Thoracic aorta (tissue), 2 donors: Measurements from ENCODE around the gene SIL1. TPM values are rescaled to one million over a fixed set of nuclear protein-coding genes. Genes with fewer than 3 reads are reported as not detected.

Experiments
- ATAC-seq: fragments of 150-250 bp; one replicate; pipeline ENCODE4 v1.8.0; 2017; ENCODE audit warnings: low read depth; ENCODE audit not compliant: insufficient number of reproducible peaks, low FRiP score
- DNase-seq: peaks from one replicate; pipeline ENCODE4 v3.0.0-alpha.2; 2020; ENCODE audit warnings: low spot score
- H3K27ac ChIP-seq, 2 donors: fragments of 200-600 bp; sonication (generic); 1 replicate in 1 of 2; 2 replicates in 1 of 2; pipeline ENCODE4 v1.5.1; 2016; ENCODE audit warnings: mild to moderate bottlenecking in 2 of 2, moderate library complexity in 2 of 2
- H3K27me3 ChIP-seq: fragments of 200-600 bp; sonication (generic); replicated peaks from 2 replicates; pipeline ENCODE4 v1.6.0; 2016; ENCODE audit warnings: mild to moderate bottlenecking; ENCODE audit not compliant: insufficient read depth
- H3K36me3 ChIP-seq: fragments of 200-600 bp; sonication (generic); one replicate; pipeline ENCODE4 v1.5.1; 2016
- H3K4me1 ChIP-seq, 2 donors: fragments of 200-600 bp; sonication (generic); 1 replicate in 1 of 2; 2 replicates in 1 of 2; pipeline versions ENCODE4 v1.5.1 to v1.6.0; 2016; ENCODE audit warnings: low read depth in 2 of 2, mild to moderate bottlenecking in 1 of 2; ENCODE audit not compliant: control insufficient read depth in 1 of 2
- H3K4me3 ChIP-seq: fragments of 200-600 bp; sonication (generic); 2 replicates; pipeline ENCODE4 v1.5.1; 2016; ENCODE audit warnings: mild to moderate bottlenecking
- H3K9me3 ChIP-seq: fragments of 200-600 bp; sonication (generic); 2 replicates; pipeline ENCODE4 v1.5.1; 2016
- CTCF ChIP-seq: fragments of 200-600 bp; sonication (generic); IDR thresholded peaks from one replicate; pipeline ENCODE4 v1.5.1; 2019; ENCODE audit warnings: antibody characterized with exemption
- total RNA-seq, 2 donors: library from RNA; depleted of rRNA; stranded (reverse); fragments of >200 nt; gene quantifications; one replicate each; pipeline versions ENCODE4 v1.1.0 to v1.2.3, GENCODE V29; 2016

The SIL1 gene
- total RNA-seq, 2 donors from 2014 or later = 33.1 to 41.2 TPM

- Histone ChIP-seq H3K9me3 (no peaks in the 10 kb centered on the region), H3K36me3 (peaks cover 6% of the 10 kb centered on the region), H3K27ac (no peak overlapping the region), H3K4me1 (peaks cover 40 to 68% of the 10 kb centered on the region in 2 donors), H3K27me3 (no peaks in the 10 kb centered on the region), H3K4me3 (no peak overlapping the region)
- TF ChIP-seq CTCF = no peak
- DNase-seq (no peak), ATAC-seq (no peak)
These were observed 249.0 kb downstream of the SIL1 start for GRCh38 chr5:138949223-138949574.

GRCh38 chr5:138948471-138949222 lies 249.5 kb downstream of the SIL1 start:
- Histone ChIP-seq H3K9me3 (no peaks in the 10 kb centered on the region), H3K27ac (no peak overlapping the region), H3K36me3 (peaks cover 6% of the 10 kb centered on the region), H3K4me1 (peaks cover 39 to 62% of the 10 kb centered on the region in 2 donors), H3K27me3 (no peaks in the 10 kb centered on the region), H3K4me3 (no peak overlapping the region)
- TF ChIP-seq CTCF = no peak
- ATAC-seq = no peak
- DNase-seq = no peak

- no peak for DNase-seq
- peaks cover 6% of the 10 kb centered on the region for H3K36me3 ChIP-seq
- peaks cover 30 to 54% of the 10 kb centered on the region in 2 donors for H3K4me1 ChIP-seq
- TF ChIP-seq CTCF = no peak
- no peaks in the 10 kb centered on the region for H3K27me3 ChIP-seq
- ATAC-seq = no peak
- H3K9me3 ChIP-seq = no peaks in the 10 kb centered on the region
- no peak overlapping the region for H3K4me3 ChIP-seq
- no peak overlapping the region for H3K27ac ChIP-seq
These were observed 250.4 kb downstream of the SIL1 start for GRCh38 chr5:138947780-138948179.

- no peaks in the 10 kb centered on the region for H3K27me3 ChIP-seq
These were observed 251.2 kb downstream of the SIL1 start for GRCh38 chr5:138946831-138947560.

More at GRCh38 chr5:138946831-138947560, 251.2 kb downstream of the SIL1 start:
- ATAC-seq (no peak), DNase-seq (no peak)
- H3K36me3 ChIP-seq = peaks cover 6% of the 10 kb centered on the region
- peaks cover 22 to 46% of the 10 kb centered on the region in 2 donors for H3K4me1 ChIP-seq
- H3K9me3 ChIP-seq = no peaks in the 10 kb centered on the region
- no peak overlapping the region for H3K27ac ChIP-seq
- no peak for TF ChIP-seq CTCF
- no peak overlapping the region for H3K4me3 ChIP-seq
